H1 (cell line): ENCODE results near the gene SCPEP1. TPM values are rescaled to one million over a fixed set of nuclear protein-coding genes. Genes with fewer than 3 reads are reported as not detected.

Experiments used
- CTCF ChIA-PET: fragments of 300-600 bp; sonication (Branson Sonifier 250); formaldehyde crosslinking; loops from one replicate; lab custom pipeline; 2021; ENCODE audit not compliant: partially characterized antibody; lab: Charles Lee
- POLR2A ChIA-PET: fragments of 300-600 bp; sonication (Branson Sonifier 250); formaldehyde crosslinking; loops from one replicate; lab custom pipeline; 2021; ENCODE audit warnings: inconsistent platforms; ENCODE audit not compliant: partially characterized antibody; lab: Charles Lee
- DNase-seq, 2 experiments: peaks; one replicate each; pipeline versions ENCODE4 v3.0.0 to v3.0.0-alpha.2; 2010 to 2022; ENCODE audit warnings: low spot score in 2 of 2, low read depth in 1 of 2, mixed read lengths in 1 of 2
- FAIRE-seq: peaks from 2 replicates; lab custom pipeline; 2011; peaks lifted over from hg19 to GRCh38; lab: Jason Lieb, UNC
- H2AFZ ChIP-seq: 2 replicates; pipeline ENCODE4 v1.8.1; 2012; ENCODE audit warnings: low read length, inconsistent platforms
- H2AK5ac ChIP-seq: 2 replicates; pipeline ENCODE4 v1.6.1; 2013; ENCODE audit warnings: low read depth, low read length
- H2BK120ac ChIP-seq: replicated peaks from 2 replicates; pipeline ENCODE3; 2013; ENCODE audit warnings: low read depth, low read length, inconsistent platforms
- H2BK12ac ChIP-seq: 2 replicates; pipeline ENCODE4 v1.6.1; 2013; ENCODE audit warnings: low read depth, low read length
- H2BK15ac ChIP-seq: 2 replicates; pipeline ENCODE4 v1.6.1; 2013; ENCODE audit warnings: low read length
- H2BK20ac ChIP-seq: 2 replicates; pipeline ENCODE4 v1.6.1; 2013; ENCODE audit warnings: low read length
- H2BK5ac ChIP-seq: 2 replicates; pipeline ENCODE4 v1.6.1; 2013; ENCODE audit warnings: low read depth, low read length
- H3K14ac ChIP-seq: 2 replicates; pipeline ENCODE4 v1.6.1; 2013; ENCODE audit warnings: inconsistent platforms; ENCODE audit not compliant: insufficient read length
- H3K18ac ChIP-seq: 2 replicates; pipeline ENCODE4 v1.6.1; 2013; ENCODE audit warnings: low read length; ENCODE audit errors: extremely low read depth
- H3K23ac ChIP-seq: 2 replicates; pipeline ENCODE4 v1.6.1; 2013; ENCODE audit warnings: inconsistent platforms; ENCODE audit not compliant: insufficient read length
- H3K23me2 ChIP-seq: 2 replicates; pipeline ENCODE4 v1.6.1; 2013; ENCODE audit warnings: low read depth, low read length
- H3K27ac ChIP-seq: 2 replicates; pipeline ENCODE4 v1.6.1; 2011; ENCODE audit warnings: low read depth, low read length, inconsistent platforms
- H3K27me3 ChIP-seq, 4 experiments: replicated peaks in 1 of 4; 1 replicate in 1 of 4; 2 replicates in 3 of 4; pipeline versions ENCODE4 v1.6.1 to v1.8.1; 2011 to 2013; ENCODE audit warnings: low read length in 3 of 4, mild to moderate bottlenecking in 3 of 4, inconsistent platforms in 2 of 4, mixed read lengths in 2 of 4, moderate library complexity in 1 of 4; ENCODE audit not compliant: control insufficient read depth in 3 of 4, insufficient read depth in 3 of 4; ENCODE audit errors: extremely low read depth in 1 of 4
- H3K36me3 ChIP-seq, 4 experiments: 2 replicates each; pipeline versions ENCODE4 v1.6.1 to v1.8.1; 2011 to 2013; ENCODE audit warnings: mild to moderate bottlenecking in 4 of 4, low read length in 3 of 4, moderate library complexity in 2 of 4, control low read depth in 1 of 4, inconsistent platforms in 1 of 4; ENCODE audit not compliant: insufficient read depth in 4 of 4, control insufficient read depth in 2 of 4
- H3K4ac ChIP-seq: replicated peaks from 2 replicates; pipeline ENCODE3; 2013; ENCODE audit warnings: low read length, low read depth, mixed read lengths, inconsistent platforms; ENCODE audit not compliant: insufficient read length
- H3K4me1 ChIP-seq, 4 experiments: replicated peaks in 1 of 4; 1 replicate in 1 of 4; 2 replicates in 3 of 4; pipeline versions ENCODE4 v1.6.1 to v1.8.1; 2011 to 2013; ENCODE audit warnings: low read length in 3 of 4, inconsistent platforms in 2 of 4, mixed read lengths in 1 of 4; ENCODE audit not compliant: insufficient read depth in 4 of 4, control insufficient read depth in 3 of 4
- H3K4me2 ChIP-seq, 2 experiments: 2 replicates each; pipeline versions ENCODE4 v1.6.1 to v1.8.1; 2011 to 2013; ENCODE audit warnings: low read depth in 2 of 2, low read length in 2 of 2, control low read depth in 1 of 2, inconsistent platforms in 1 of 2, mild to moderate bottlenecking in 1 of 2; ENCODE audit not compliant: insufficient read depth in 1 of 2
- H3K4me3 ChIP-seq, 4 experiments: fragments of 200-600, 300-600 bp in 1 of 4; sonication (generic), shearing (Covaris generic), sonication (Bioruptor Twin) in 1 of 4; 2 replicates each; pipeline versions ENCODE4 v1.5.1 to v1.8.1; 2011 to 2016; ENCODE audit warnings: low read length in 4 of 4, low read depth in 3 of 4, control low read depth in 2 of 4, inconsistent platforms in 2 of 4, mild to moderate bottlenecking in 2 of 4, mixed read lengths in 1 of 4, moderate library complexity in 1 of 4; ENCODE audit not compliant: insufficient read depth in 2 of 4; ENCODE audit errors: extremely low read depth in 1 of 4
- H3K56ac ChIP-seq: replicated peaks from 2 replicates; pipeline ENCODE3; 2013; ENCODE audit warnings: low read depth, mild to moderate bottlenecking, mixed read lengths, low read length, inconsistent platforms; ENCODE audit not compliant: insufficient read length
- H3K79me1 ChIP-seq: 2 replicates; pipeline ENCODE4 v1.6.1; 2013; ENCODE audit warnings: low read depth, low read length, control low read depth
- H3K79me2 ChIP-seq, 2 experiments: 2 replicates each; pipeline versions ENCODE4 v1.6.1 to v1.8.1; 2012 to 2013; ENCODE audit warnings: low read length in 2 of 2, mild to moderate bottlenecking in 2 of 2, inconsistent platforms in 1 of 2; ENCODE audit not compliant: insufficient read depth in 2 of 2, control insufficient read depth in 1 of 2
- H3K9ac ChIP-seq, 4 experiments: replicated peaks in 1 of 4; 1 replicate in 1 of 4; 2 replicates in 3 of 4; pipeline versions ENCODE4 v1.6.1 to v1.8.1; 2011 to 2013; ENCODE audit warnings: low read depth in 3 of 4, low read length in 3 of 4, control low read depth in 2 of 4, mild to moderate bottlenecking in 2 of 4, moderate library complexity in 2 of 4, inconsistent platforms in 1 of 4; ENCODE audit errors: extremely low read depth in 1 of 4
- H3K9me3 ChIP-seq, 2 experiments: 2 replicates each; pipeline versions ENCODE4 v1.6.1 to v1.8.1; 2012 to 2013; ENCODE audit warnings: mild to moderate bottlenecking in 2 of 2, moderate library complexity in 2 of 2, control low read depth in 1 of 2, inconsistent platforms in 1 of 2, low read depth in 1 of 2, low read length in 1 of 2, mixed read lengths in 1 of 2; ENCODE audit not compliant: insufficient read depth in 2 of 2
- H4K20me1 ChIP-seq, 2 experiments: replicated peaks in 1 of 2; 2 replicates each; pipeline versions ENCODE3 to v1.8.1; 2011 to 2013; ENCODE audit warnings: inconsistent platforms in 2 of 2, low read length in 2 of 2, mild to moderate bottlenecking in 1 of 2; ENCODE audit not compliant: insufficient read depth in 2 of 2, control insufficient read depth in 1 of 2
- H4K5ac ChIP-seq: 2 replicates; pipeline ENCODE4 v1.6.1; 2013; ENCODE audit warnings: low read length, low read depth, mixed read lengths, inconsistent platforms; ENCODE audit not compliant: insufficient read length
- H4K8ac ChIP-seq: 2 replicates; pipeline ENCODE4 v1.8.0; 2013; ENCODE audit warnings: mild to moderate bottlenecking, moderate library complexity, low read length, inconsistent platforms; ENCODE audit not compliant: insufficient read depth; ENCODE audit errors: extremely low read depth
- H4K91ac ChIP-seq: replicated peaks from 2 replicates; pipeline ENCODE3; 2013; ENCODE audit warnings: low read length, mixed read lengths, inconsistent platforms; ENCODE audit not compliant: insufficient read length
- NANOG ChIP-seq: IDR thresholded peaks from 2 replicates; pipeline ENCODE4 v1.6.1; 2011; ENCODE audit warnings: low read length, low read depth, mild to moderate bottlenecking, inconsistent platforms; ENCODE audit not compliant: insufficient read depth, poor library complexity, severe bottlenecking
- NRF1 ChIP-seq: IDR thresholded peaks from 2 replicates; pipeline ENCODE4 v1.6.1; 2011; ENCODE audit warnings: mild to moderate bottlenecking, low read depth, low read length, improper control_type of control experiment
- POLR2A ChIP-seq, 2 experiments: IDR thresholded peaks; 1 replicate in 1 of 2; 2 replicates in 1 of 2; pipeline ENCODE4 v1.6.1; 2011; ENCODE audit warnings: low read depth in 2 of 2, low read length in 2 of 2, mild to moderate bottlenecking in 2 of 2; ENCODE audit errors: control extremely low read depth in 1 of 2
- POLR2AphosphoS5 ChIP-seq: IDR thresholded peaks from 2 replicates; pipeline ENCODE4 v1.6.1; 2011; ENCODE audit warnings: low read depth, low read length
- WGBS, 2 experiments: shearing (Covaris generic) in 1 of 2; methylation state at CpG; one replicate each; pipeline versions ENCODE4 v1.1.6 to v1.1.7; 2013 to 2015; ENCODE audit warnings: low lambda C conversion rate in 2 of 2, mixed read lengths in 2 of 2, inconsistent platforms in 1 of 2, low coverage in 1 of 2, missing lambda C conversion rate in 1 of 2; ENCODE audit not compliant: insufficient replicate concordance in 2 of 2, insufficient coverage in 1 of 2, insufficient read length in 1 of 2; ENCODE audit errors: extremely low coverage in 1 of 2, missing lambda C conversion rate in 1 of 2; 5-methylcytosine and 5-hydroxymethylcytosine counted together
- polyA plus RNA-seq, 7 experiments: library from polyadenylated mRNA; depleted of rRNA in 3 of 7; stranded (reverse) in 5 of 7; unstranded in 2 of 7; fragments of >200 nt in 5 of 7; fragments of 200-250 nt in 2 of 7; gene quantifications; 1 replicate in 5 of 7; 2 replicates in 1 of 7; 4 replicates in 1 of 7; pipeline versions ENCODE4 v1.2.1 to v1.2.3, GENCODE V29; 2011 to 2013; ENCODE audit warnings: missing spikeins in 2 of 7, mixed read lengths in 2 of 7
- total RNA-seq: library from RNA; stranded (reverse); fragmentation: NEBNext Ultra II Directional; extraction: Animal tissue kit (Norgen Biotek cat#: 25700); gene quantifications from 2 replicates; pipeline ENCODE4 v1.2.1, GENCODE V29; 2021

Gene SCPEP1
- total and polyA plus RNA-seq, 2 of the 8 experiments (the other 6 are each of a cell fraction or from before 2014, with no cell fraction given): 30.7 to 52.6 TPM

- no peak overlapping the region for H3K23ac ChIP-seq
- H2BK12ac ChIP-seq: no peak overlapping the region
- H3K36me3 ChIP-seq: peaks cover 0 to 3% (median 0%) of the 10 kb centered on the region in 4 experiments; a peak in 2 of 8 replicates
- peak overlapping the region; percentile 80; the same call in 1 of the 2 replicates for H2BK20ac ChIP-seq
- no peak overlapping the region for H3K56ac ChIP-seq
- H3K14ac ChIP-seq: no peak overlapping the region
- no peak overlapping the region for H3K4me2 ChIP-seq
- no peaks in the 10 kb centered on the region for H3K9me3 ChIP-seq
- no peaks in the 10 kb centered on the region for H3K79me1 ChIP-seq
- no peak overlapping the region for H2AFZ ChIP-seq
- no peaks in the 10 kb centered on the region for H3K23me2 ChIP-seq
- no peak overlapping the region for H4K8ac ChIP-seq
- no peak for TF ChIP-seq NANOG
- TF ChIP-seq NRF1: no peak
- no peak for TF ChIP-seq POLR2AphosphoS5
- TF ChIP-seq POLR2A (IDR thresholded peaks at IDR 0.05; ENCODE audit: control extremely low read depth in 1 of 2, low read depth in 2 of 2, low read length in 2 of 2): no peak
- H2AK5ac ChIP-seq: no peak overlapping the region; the same call in 1 of the 2 replicates
- H3K18ac ChIP-seq: no peak overlapping the region
- H2BK120ac ChIP-seq: no peak overlapping the region
- no peak overlapping the region for H3K4me3 ChIP-seq
- H3K79me2 ChIP-seq: no peaks in the 10 kb centered on the region
- no peak overlapping the region for H4K91ac ChIP-seq
- 59% methylated on average over 3 of the region's 3 CpGs; no CpG with 5 or more reads in 1 of the 2 experiments for WGBS, 2 experiments
- DNase-seq: no peak
- H2BK5ac ChIP-seq: peak overlapping the region; percentile 75; the same call in 1 of the 2 replicates
- H2BK15ac ChIP-seq: no peak overlapping the region
- H3K27me3 ChIP-seq: no peaks in the 10 kb centered on the region
- H4K20me1 ChIP-seq: no peaks in the 10 kb centered on the region
- ChIA-PET CTCF (interaction anchor here (0.6 to 11.8 kb wide), 33 partner anchors 9 to 735 kb away, joined by 3 to 112 read pairs (median 5); partner anchors contain the start of genes AKAP1, CCDC182 and SCPEP1), POLR2A (interaction anchor here (0.7 to 1.2 kb wide), 4 partner anchors 11 to 108 kb away, joined by 3 to 4 read pairs (median 4); partner anchors contain the start of gene TRIM25)
- no peak overlapping the region for H3K4ac ChIP-seq
- no peak overlapping the region for H3K9ac ChIP-seq
- no peak for FAIRE-seq
- H3K4me1 ChIP-seq: peaks cover 0 to 6% (median 3%) of the 10 kb centered on the region in 4 experiments; a peak in 4 of 7 replicates
- H3K27ac ChIP-seq: no peak overlapping the region
- no peak overlapping the region for H4K5ac ChIP-seq
Measured at GRCh38 chr17:57010487-57010886, 32.6 kb downstream of the SCPEP1 start.
